CD4-positive, CD25-positive, alpha-beta regulatory T cell (primary cell): ENCODE measurements around the gene STK39. TPM values are rescaled to one million over a fixed set of nuclear protein-coding genes. Genes with fewer than 3 reads are reported as not detected.

Experiments
- ATAC-seq, 2 donors: fragments of 150-1000 bp; cut with Tn5 transposase; one replicate each; pipeline ENCODE4 v1.10.0; 2021; ENCODE audit warnings: low read depth in 2 of 2, moderate number of reproducible peaks in 2 of 2, moderate library complexity in 1 of 2
- DNase-seq, 3 donors: peaks; one replicate each; pipeline versions ENCODE4 v3.0.0 to v3.0.0-alpha.2; 2012 to 2022; ENCODE audit warnings: mixed read lengths in 1 of 3
- H3K27ac ChIP-seq: one replicate; pipeline ENCODE4 v1.7.0; 2013; ENCODE audit warnings: mild to moderate bottlenecking, low read length; ENCODE audit not compliant: insufficient read depth, poor library complexity, severe bottlenecking
- H3K27me3 ChIP-seq: one replicate; pipeline ENCODE4 v1.7.0; 2013; ENCODE audit warnings: low read length; ENCODE audit not compliant: control insufficient read depth, insufficient read depth
- H3K36me3 ChIP-seq: one replicate; pipeline ENCODE4 v1.7.0; 2013; ENCODE audit warnings: mild to moderate bottlenecking, low read length, moderate library complexity; ENCODE audit not compliant: control insufficient read depth, insufficient read depth
- H3K4me1 ChIP-seq: 2 replicates; pipeline ENCODE4 v1.7.0; 2013; ENCODE audit warnings: mild to moderate bottlenecking, low read length; ENCODE audit not compliant: insufficient read depth, control insufficient read depth, poor library complexity, severe bottlenecking
- H3K4me3 ChIP-seq: one replicate; pipeline ENCODE4 v1.7.0; 2013; ENCODE audit warnings: low read depth, mild to moderate bottlenecking, low read length, moderate library complexity
- H3K9me3 ChIP-seq, 2 experiments: 1 replicate in 1 of 2; 2 replicates in 1 of 2; pipeline ENCODE4 v1.7.0; 2013; ENCODE audit warnings: low read length in 2 of 2, mild to moderate bottlenecking in 1 of 2, moderate library complexity in 1 of 2; ENCODE audit not compliant: control insufficient read depth in 2 of 2
- H3K27ac Mint-ChIP-seq, 3 donors: one replicate each; pipeline ENCODE4 v1.8.0; 2020 to 2022; ENCODE audit warnings: mild to moderate bottlenecking in 3 of 3, mixed read lengths in 3 of 3, moderate library complexity in 2 of 3
- H3K27me3 Mint-ChIP-seq: one replicate; pipeline ENCODE4 v1.8.0; 2022; ENCODE audit warnings: mild to moderate bottlenecking, mixed read lengths
- H3K36me3 Mint-ChIP-seq: one replicate; pipeline ENCODE4 v1.8.0; 2020; ENCODE audit warnings: mixed read lengths
- H3K4me1 Mint-ChIP-seq, 4 donors: one replicate each; pipeline ENCODE4 v1.8.0; 2020 to 2022; ENCODE audit warnings: mixed read lengths in 4 of 4, mild to moderate bottlenecking in 1 of 4
- H3K4me3 Mint-ChIP-seq, 4 donors: one replicate each; pipeline ENCODE4 v1.8.0; 2020 to 2022; ENCODE audit warnings: mild to moderate bottlenecking in 4 of 4, mixed read lengths in 4 of 4, moderate library complexity in 3 of 4
- H3K9me3 Mint-ChIP-seq, 7 donors: one replicate each; pipeline ENCODE4 v1.8.0; 2020 to 2022; ENCODE audit warnings: mixed read lengths in 7 of 7, mild to moderate bottlenecking in 3 of 7, moderate library complexity in 2 of 7
- polyA plus RNA-seq, 4 donors: library from polyadenylated mRNA; unstranded; fragments of 300-500 nt; fragmentation: Illumina TruSeq; gene quantifications; one replicate each; pipeline ENCODE4 v1.2.3, GENCODE V29; 2021
- total RNA-seq: library from RNA; stranded (reverse); gene quantifications from one replicate; pipeline ENCODE4 v1.2.3, GENCODE V29; 2022

STK39 gene
- total and polyA plus RNA-seq, 5 donors from 2014 or later: 4.4 to 27.2 (median 7.6) TPM

DNA sequence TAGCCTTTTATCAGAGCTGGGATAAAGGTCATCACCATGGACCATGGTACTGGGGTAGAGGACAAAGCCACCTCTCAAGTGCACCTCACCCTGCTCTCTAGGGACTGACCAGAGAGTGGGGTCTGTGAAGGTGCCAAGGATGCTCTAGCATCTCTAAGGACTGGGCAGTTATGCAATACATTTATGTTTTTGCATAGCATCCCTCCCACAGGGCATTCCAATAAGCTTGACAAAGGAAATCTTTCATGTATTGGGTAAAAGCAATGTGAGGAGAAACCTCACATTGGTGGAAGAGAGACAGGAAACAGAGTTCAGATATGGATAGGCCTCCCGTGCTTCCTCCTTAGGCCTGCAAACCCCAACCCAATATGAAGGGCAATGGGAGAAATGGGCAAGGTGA, 31.6 kb downstream of the STK39 start:
- H3K27ac ChIP-seq: no peak overlapping the region
- Mint-ChIP-seq H3K36me3 (peaks cover 20% of the 10 kb centered on the region), H3K4me3 (no peak overlapping the region), H3K9me3 (no peaks in the 10 kb centered on the region), H3K4me1 (peaks cover 37 to 70% (median 45%) of the 10 kb centered on the region in 4 donors), H3K27me3 (no peaks in the 10 kb centered on the region), H3K27ac (peak overlapping the region in 1 of 3 donors; percentile 9)
- peaks cover 16% of the 10 kb centered on the region for H3K4me1 ChIP-seq
- ATAC-seq: no peak
- H3K4me3 ChIP-seq: no peak overlapping the region
- no peaks in the 10 kb centered on the region for H3K27me3 ChIP-seq
- DNase-seq: no peak
- no peaks in the 10 kb centered on the region for H3K36me3 ChIP-seq
- H3K9me3 ChIP-seq: no peaks in the 10 kb centered on the region

DNA sequence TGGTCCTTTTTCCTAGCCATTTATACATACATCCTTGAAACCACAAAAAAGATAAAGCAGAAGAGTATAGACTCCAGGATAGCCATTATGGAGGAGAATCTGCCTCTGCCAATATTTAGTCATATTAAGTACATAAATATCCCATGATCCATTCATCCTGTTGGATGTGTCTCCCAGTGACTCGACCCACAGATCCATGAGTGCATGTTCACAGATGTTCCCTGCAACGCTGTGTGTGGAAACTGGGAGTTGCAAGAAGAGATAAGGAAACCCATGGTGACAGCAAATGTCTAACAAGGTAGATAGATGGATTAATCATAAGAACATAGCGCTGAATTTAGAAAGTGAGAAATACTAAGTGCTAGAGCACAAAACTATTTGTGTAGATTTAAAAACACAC, 34.5 kb downstream of the STK39 start:
- H3K27ac Mint-ChIP-seq: peak overlapping the region in 1 of 3 donors; percentile 37
- Histone ChIP-seq H3K9me3 (no peaks in the 10 kb centered on the region), H3K4me1 (peaks cover 25% of the 10 kb centered on the region), H3K27me3 (no peaks in the 10 kb centered on the region), H3K4me3 (no peak overlapping the region), H3K36me3 (no peaks in the 10 kb centered on the region), H3K27ac (no peak overlapping the region)
- H3K9me3 Mint-ChIP-seq: no peaks in the 10 kb centered on the region
- H3K4me1 Mint-ChIP-seq: peaks cover 28 to 73% (median 46%) of the 10 kb centered on the region in 4 donors
- H3K36me3 Mint-ChIP-seq: peaks cover 12% of the 10 kb centered on the region
- H3K27me3 Mint-ChIP-seq: no peaks in the 10 kb centered on the region
- no peak for ATAC-seq
- DNase-seq: no peak
- H3K4me3 Mint-ChIP-seq: no peak overlapping the region

DNA sequence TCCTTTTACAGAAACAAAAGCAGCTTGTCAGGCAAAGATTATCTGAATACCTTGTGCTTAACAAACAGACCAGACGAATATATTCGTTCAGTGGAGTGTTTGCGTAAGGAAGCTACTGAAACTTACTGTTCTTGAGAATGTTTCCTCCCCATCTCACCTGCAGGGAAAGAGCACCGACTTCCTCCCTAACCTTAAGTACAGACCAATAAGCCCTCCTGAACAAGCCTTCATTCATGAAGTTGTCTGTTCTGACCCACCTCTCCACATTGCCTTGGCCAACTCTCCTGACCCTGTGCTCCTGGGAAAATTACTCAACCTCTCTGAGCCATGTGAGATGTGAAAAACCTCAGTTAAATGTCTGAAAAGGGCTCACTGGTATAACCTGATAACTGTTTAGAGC, 35.2 kb downstream of the STK39 start:
- Mint-ChIP-seq H3K4me3 (peak overlapping the region; percentile 5 to 58 (median 22)), H3K4me1 (peaks cover 25 to 74% (median 46%) of the 10 kb centered on the region in 4 donors), H3K27ac (peak overlapping the region; percentile 7 to 72 (median 37)), H3K36me3 (peaks cover 19% of the 10 kb centered on the region), H3K27me3 (no peaks in the 10 kb centered on the region), H3K9me3 (no peaks in the 10 kb centered on the region)
- H3K27me3 ChIP-seq: no peaks in the 10 kb centered on the region
- ATAC-seq: peak in 1 of 2 donors; percentile 20
- H3K9me3 ChIP-seq: no peaks in the 10 kb centered on the region
- H3K4me1 ChIP-seq: peaks cover 25% of the 10 kb centered on the region
- H3K36me3 ChIP-seq: no peaks in the 10 kb centered on the region
- no peak overlapping the region for H3K27ac ChIP-seq
- DNase-seq: peak in 2 of 3 donors; percentile 12 to 39
- H3K4me3 ChIP-seq: peak overlapping the region; percentile 41

DNA sequence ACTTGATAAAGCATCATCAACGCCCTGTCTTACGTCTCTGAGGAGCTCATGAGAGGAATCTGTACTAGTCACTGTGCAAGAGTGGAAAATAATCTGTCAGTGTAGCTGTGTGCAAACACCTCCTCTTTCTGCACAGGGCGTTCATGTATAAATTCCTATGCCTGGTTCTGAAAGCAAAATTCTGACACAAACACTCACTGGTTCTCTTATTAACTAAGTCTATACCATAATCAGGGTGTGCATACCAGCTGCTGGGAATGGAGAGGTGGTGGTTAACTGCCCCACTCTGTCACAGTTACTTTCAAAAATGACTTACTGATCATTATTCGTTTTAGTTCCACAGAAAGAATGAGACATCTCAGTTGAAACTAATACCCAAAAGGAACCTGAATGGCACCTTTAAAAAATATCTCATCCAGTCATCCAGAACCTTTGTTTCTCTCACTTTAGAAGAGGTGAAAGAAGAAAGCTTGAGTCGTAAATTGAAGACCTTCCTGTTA, 35.7 kb downstream of the STK39 start:
- H3K27me3 ChIP-seq: no peaks in the 10 kb centered on the region
- DNase-seq: no peak
- H3K4me1 Mint-ChIP-seq: peaks cover 27 to 72% (median 48%) of the 10 kb centered on the region in 4 donors
- peak overlapping the region; percentile 41 for H3K4me3 ChIP-seq
- H3K27ac ChIP-seq: no peak overlapping the region
- H3K27ac Mint-ChIP-seq: peak overlapping the region; percentile 7 to 72 (median 37)
- peaks cover 25% of the 10 kb centered on the region for H3K4me1 ChIP-seq
- peaks cover 0 to 2% (median 0%) of the 10 kb centered on the region in 7 donors for H3K9me3 Mint-ChIP-seq
- peaks cover 21% of the 10 kb centered on the region for H3K36me3 Mint-ChIP-seq
- H3K4me3 Mint-ChIP-seq: peak overlapping the region; percentile 5 to 58 (median 28)
- no peaks in the 10 kb centered on the region for H3K27me3 Mint-ChIP-seq
- no peaks in the 10 kb centered on the region for H3K36me3 ChIP-seq
- peak in 1 of 2 donors; percentile 9 for ATAC-seq
- no peaks in the 10 kb centered on the region for H3K9me3 ChIP-seq

DNA sequence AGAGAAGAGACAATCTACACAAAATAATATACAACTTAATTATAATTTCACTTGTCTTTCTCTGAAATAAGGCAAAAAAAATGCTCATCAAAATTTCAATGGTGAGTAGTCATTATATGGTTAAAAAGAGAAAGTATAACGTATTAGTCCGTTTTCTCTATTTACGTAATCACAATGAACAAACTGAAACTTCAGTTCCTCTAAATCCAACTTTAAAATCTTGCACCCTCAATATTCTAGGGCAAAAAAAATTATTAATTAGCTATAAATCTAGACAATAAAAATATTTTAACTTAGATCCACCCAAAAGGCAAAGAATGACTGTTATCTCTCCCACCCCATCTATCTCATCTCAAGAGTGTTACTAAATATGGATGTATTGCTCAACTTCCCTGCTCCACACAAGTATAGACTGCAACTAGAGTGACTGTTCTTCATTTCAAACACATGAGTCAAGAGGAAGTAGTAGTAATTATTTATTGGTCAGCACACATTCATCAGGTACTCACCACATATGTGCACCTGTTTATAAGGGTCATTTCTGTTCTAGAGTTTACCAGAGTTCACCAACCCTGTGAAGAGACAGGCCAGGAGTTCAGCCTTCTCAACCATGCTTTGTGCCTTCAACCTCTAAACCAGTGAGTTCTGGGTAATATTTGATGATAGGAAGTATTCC, 36.4 kb downstream of the STK39 start:
- Mint-ChIP-seq H3K36me3 (peaks cover 24% of the 10 kb centered on the region), H3K27me3 (no peaks in the 10 kb centered on the region), H3K9me3 (peaks cover 0 to 4% (median 0%) of the 10 kb centered on the region in 7 donors), H3K27ac (peak overlapping the region in 1 of 3 donors; percentile 57), H3K4me3 (peak overlapping the region in 3 of 4 donors; percentile 50 to 53 (median 53)), H3K4me1 (peaks cover 31 to 68% (median 51%) of the 10 kb centered on the region in 4 donors)
- peak overlapping the region; percentile 66 for H3K4me3 ChIP-seq
- H3K4me1 ChIP-seq: peaks cover 25% of the 10 kb centered on the region
- peak; percentile 48 to 58 for ATAC-seq
- no peak overlapping the region for H3K27ac ChIP-seq
- DNase-seq: peak in 1 of 3 donors; percentile 47
- no peaks in the 10 kb centered on the region for H3K9me3 ChIP-seq
- no peaks in the 10 kb centered on the region for H3K27me3 ChIP-seq
- no peaks in the 10 kb centered on the region for H3K36me3 ChIP-seq

DNA sequence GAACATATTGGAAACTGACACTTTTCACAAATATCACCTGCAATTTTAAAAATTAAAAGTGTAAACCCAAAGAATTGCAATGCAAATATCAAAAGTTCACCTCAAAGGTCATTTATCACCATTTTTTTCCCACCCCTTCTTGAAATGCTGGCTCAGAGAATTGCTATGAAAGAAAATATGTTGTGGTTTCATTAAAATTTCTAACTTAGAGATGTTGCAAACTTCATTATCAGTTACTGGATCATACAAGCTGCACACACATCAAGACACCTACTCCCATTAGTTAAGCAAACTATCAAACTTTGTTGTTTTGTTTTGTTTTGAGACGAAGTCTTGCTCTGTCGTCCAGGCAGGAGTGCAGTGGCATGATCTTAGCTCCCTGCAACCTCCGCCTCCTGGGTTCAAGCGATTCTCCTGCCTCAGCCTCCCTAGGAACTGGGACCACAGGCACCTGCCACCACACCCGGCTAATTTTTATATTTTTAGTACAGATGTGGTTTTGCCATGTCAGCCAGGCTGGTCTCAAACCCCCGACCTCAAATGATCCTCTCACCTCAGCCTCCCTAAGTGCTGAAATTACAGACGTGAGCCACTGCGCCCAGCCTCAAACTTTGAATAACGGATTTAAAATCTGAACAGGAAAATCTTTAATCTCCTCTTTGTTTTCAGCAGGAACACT, 37.0 kb downstream of the STK39 start:
- no peaks in the 10 kb centered on the region for H3K27me3 ChIP-seq
- Mint-ChIP-seq H3K27me3 (no peaks in the 10 kb centered on the region), H3K27ac (peak overlapping the region in 2 of 3 donors; percentile 57 to 86), H3K4me1 (peaks cover 27 to 61% (median 50%) of the 10 kb centered on the region in 4 donors), H3K36me3 (peaks cover 27% of the 10 kb centered on the region), H3K4me3 (peak overlapping the region in 3 of 4 donors; percentile 1 to 53 (median 27)), H3K9me3 (peaks cover 0 to 4% (median 0%) of the 10 kb centered on the region in 7 donors)
- H3K36me3 ChIP-seq: no peaks in the 10 kb centered on the region
- H3K27ac ChIP-seq: no peak overlapping the region
- peak overlapping the region; percentile 66 for H3K4me3 ChIP-seq
- DNase-seq (no peak), ATAC-seq (no peak)
- no peaks in the 10 kb centered on the region for H3K9me3 ChIP-seq
- peaks cover 25% of the 10 kb centered on the region for H3K4me1 ChIP-seq

DNA sequence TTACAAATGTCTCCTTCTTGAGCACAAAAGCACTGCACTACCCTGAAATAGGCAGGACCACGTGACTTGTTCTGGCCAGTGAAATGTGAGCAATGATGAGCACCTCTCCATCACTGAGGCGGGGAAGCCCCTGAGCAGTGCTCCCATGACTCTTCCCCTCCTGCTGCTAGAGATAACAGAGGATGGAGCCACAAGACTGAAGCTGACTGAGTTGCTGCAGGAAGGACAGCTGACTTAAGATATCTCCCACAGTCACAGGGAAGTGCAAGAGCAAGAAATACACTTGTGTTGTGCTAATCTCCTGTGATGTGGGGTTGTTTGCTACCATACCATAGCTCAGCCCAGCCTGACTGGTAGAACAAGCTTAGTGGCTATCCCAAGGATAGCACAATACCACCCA, 38.7 kb downstream of the STK39 start:
- H3K4me3 Mint-ChIP-seq: no peak overlapping the region
- Histone ChIP-seq H3K27ac (no peak overlapping the region), H3K4me3 (no peak overlapping the region), H3K36me3 (no peaks in the 10 kb centered on the region), H3K27me3 (no peaks in the 10 kb centered on the region), H3K9me3 (no peaks in the 10 kb centered on the region), H3K4me1 (peaks cover 25% of the 10 kb centered on the region)
- ATAC-seq (no peak), DNase-seq (no peak)
- H3K27ac Mint-ChIP-seq: no peak overlapping the region
- H3K4me1 Mint-ChIP-seq: peaks cover 27 to 64% (median 47%) of the 10 kb centered on the region in 4 donors
- H3K36me3 Mint-ChIP-seq: peaks cover 19% of the 10 kb centered on the region
- H3K27me3 Mint-ChIP-seq: no peaks in the 10 kb centered on the region
- H3K9me3 Mint-ChIP-seq: peaks cover 0 to 4% (median 0%) of the 10 kb centered on the region in 7 donors
